Measurements from ENCODE around the gene THBD.

DNA sequence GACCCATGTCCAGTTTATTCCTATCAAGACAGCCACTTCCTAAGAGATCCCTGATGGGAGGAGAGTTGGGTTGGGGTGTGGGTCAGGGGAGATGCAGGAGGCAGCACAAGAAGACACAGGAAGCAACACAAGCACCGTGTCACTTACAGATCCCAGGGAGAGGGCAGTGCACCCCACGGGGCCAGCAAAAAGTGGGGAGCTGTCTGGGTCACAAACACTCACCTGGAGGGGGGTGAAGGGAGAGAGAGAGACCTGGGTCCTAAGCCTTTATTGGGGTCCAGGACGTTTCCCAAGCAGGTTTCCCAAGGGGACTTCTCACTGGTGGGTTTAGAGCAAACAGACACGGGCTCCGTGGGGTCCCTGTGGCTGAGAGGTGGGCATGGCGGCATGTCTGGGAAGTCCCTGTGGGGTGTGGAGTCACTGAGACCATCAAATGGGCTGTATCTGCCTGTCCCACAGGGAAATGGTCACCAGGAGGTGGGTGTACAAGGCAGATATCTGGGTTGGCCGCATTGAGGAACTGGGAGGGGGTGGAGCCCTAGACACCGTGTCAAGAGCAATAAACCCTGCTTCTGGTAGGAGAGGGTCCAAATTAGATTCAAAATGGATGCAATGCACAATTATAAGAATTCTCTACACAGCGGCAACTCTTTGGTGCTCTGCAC is 38.2 kb upstream of the THBD start:
- TF ChIP-seq POLR2A (IDR thresholded peaks at IDR 0.05; ENCODE audit: low read length) (no peak), GATA1 (IDR thresholded peaks at IDR 0.05; ENCODE audit: low read depth, low read length) (no peak)
